BJ (cell line): ENCODE results near the gene MRPS26. TPM values are rescaled to one million over a fixed set of nuclear protein-coding genes. Genes with fewer than 3 reads are reported as not detected.
"Not testable (repeated sequence)": the region's sequence is repeated elsewhere in the genome, so short reads cannot be mapped to it uniquely, and the experiment has no call there.

ENCODE experiments used
- CTCF ChIA-PET: fragments of 350-600 bp; formaldehyde crosslinking; extraction: SDS; loops from one replicate; lab custom pipeline; 2021; ENCODE audit warnings: antibody characterized with exemption, inconsistent platforms; lab: Yijun Ruan, JAX
- POLR2A ChIA-PET: fragments of 300-600 bp; sonication (Branson Sonifier 250); formaldehyde crosslinking; extraction: SDS; loops from one replicate; lab custom pipeline; 2021; ENCODE audit warnings: antibody characterized with exemption; lab: Charles Lee
- DNase-seq: peaks from one replicate; pipeline ENCODE4 v3.0.0-alpha.2; 2011; ENCODE audit warnings: low read depth
- H3K27me3 ChIP-seq: 2 replicates; pipeline ENCODE4 v1.6.0; 2011; ENCODE audit warnings: low read length; ENCODE audit not compliant: control insufficient read depth, insufficient read depth
- H3K36me3 ChIP-seq: 2 replicates; pipeline ENCODE4 v1.5.1; 2011; ENCODE audit warnings: low read length; ENCODE audit not compliant: control insufficient read depth, insufficient read depth
- H3K4me3 ChIP-seq: 2 replicates; pipeline ENCODE4 v1.5.1; 2011; ENCODE audit warnings: low read depth, mild to moderate bottlenecking, control low read depth, low read length
- CTCF ChIP-seq: IDR thresholded peaks from 2 replicates; pipeline ENCODE4 v1.5.1; 2011; ENCODE audit warnings: low read depth, mild to moderate bottlenecking, control low read depth, inconsistent platforms, low read length, moderate library complexity; ENCODE audit not compliant: insufficient read depth
- polyA plus RNA-seq: library from polyadenylated mRNA; depleted of rRNA; stranded (reverse); fragments of >200 nt; gene quantifications from 2 replicates; pipeline ENCODE4 v1.2.3, GENCODE V29; 2011

The MRPS26 gene
- polyA plus RNA-seq, 1 experiment: 37.2 TPM

- DNase-seq: no peak
- Histone ChIP-seq H3K36me3 (peaks cover 7% of the 10 kb centered on the region), H3K4me3 (peak overlapping the region; percentile 87), H3K27me3 (no peaks in the 10 kb centered on the region)
- CTCF ChIA-PET: interaction anchor here (1.2 kb wide), 1 partner anchor 47 kb away, joined by 3 read pairs; no protein-coding TSS in a partner anchor
- POLR2A ChIA-PET: no interaction called here
- no peak for TF ChIP-seq CTCF
These were observed 1.0 kb downstream of the MRPS26 start for GRCh38 chr20:3046677-3047462.

- Histone ChIP-seq H3K4me3 (no peak overlapping the region), H3K27me3 (no peaks in the 10 kb centered on the region), H3K36me3 (peaks cover 7% of the 10 kb centered on the region)
- TF ChIP-seq CTCF: no peak
- DNase-seq: no peak
- POLR2A ChIA-PET: no interaction called here
- CTCF ChIA-PET: no interaction called here
These were observed 1.9 kb downstream of the MRPS26 start for GRCh38 chr20:3047486-3048419.

GRCh38 chr20:3051385-3052019 is 5.7 kb downstream of the MRPS26 start:
- H3K4me3 ChIP-seq: no peak overlapping the region
- H3K27me3 ChIP-seq: no peaks in the 10 kb centered on the region
- no peak for DNase-seq
- peaks cover 7% of the 10 kb centered on the region for H3K36me3 ChIP-seq
- CTCF ChIA-PET: no interaction called here
- no peak for TF ChIP-seq CTCF
- POLR2A ChIA-PET: no interaction called here

- Histone ChIP-seq H3K36me3 (no peaks in the 10 kb centered on the region), H3K27me3 (no peaks in the 10 kb centered on the region), H3K4me3 (no peak overlapping the region)
- no peak for TF ChIP-seq CTCF
- no peak for DNase-seq
- ChIA-PET CTCF (no interaction called here), POLR2A (no interaction called here)
These were observed 13.6 kb downstream of the MRPS26 start for GRCh38 chr20:3059489-3059888.

- H3K4me3 ChIP-seq, POLR2A ChIA-PET, DNase-seq, H3K27me3 ChIP-seq, H3K36me3 ChIP-seq: not testable (repeated sequence)
- CTCF ChIA-PET: interaction anchor here (2.4 kb wide), 1 partner anchor 10 kb away, joined by 6 read pairs; no protein-coding TSS in a partner anchor
These were observed 18.3 kb downstream of the MRPS26 start for GRCh38 chr20:3064119-3064518.
